BLaER1 treated with 17β-estradiol and CSF1 and Interleukin-3, amounts not matched to agents 10 nM and 100 nM (cell line): ENCODE results near the gene PRR20D.

Experiments
- H3K27ac ChIP-seq, 11 experiments: shearing (Covaris generic); formaldehyde crosslinking; 2 replicates each; pipeline ENCODE4 v1.8.1; 2022
- H3K27me3 ChIP-seq, 11 experiments: shearing (Covaris generic); formaldehyde crosslinking; 2 replicates each; pipeline ENCODE4 v1.8.1; 2022
- H3K36me3 ChIP-seq, 11 experiments: shearing (Covaris generic); formaldehyde crosslinking; 2 replicates each; pipeline ENCODE4 v1.8.1; 2022
- H3K4me1 ChIP-seq, 10 experiments: shearing (Covaris generic); formaldehyde crosslinking; 2 replicates each; pipeline ENCODE4 v1.8.1; 2022
- H3K4me2 ChIP-seq, 11 experiments: shearing (Covaris generic); formaldehyde crosslinking; 2 replicates each; pipeline ENCODE4 v1.8.1; 2022
- H3K4me3 ChIP-seq, 10 experiments: shearing (Covaris generic); formaldehyde crosslinking; 2 replicates each; pipeline ENCODE4 v1.8.1; 2022
- H3K9ac ChIP-seq, 11 experiments: shearing (Covaris generic); formaldehyde crosslinking; 2 replicates each; pipeline ENCODE4 v1.8.1; 2022
- H3K9me3 ChIP-seq, 11 experiments: shearing (Covaris generic); formaldehyde crosslinking; replicated peaks in 1 of 11; 2 replicates each; pipeline ENCODE4 v1.8.1; 2022
- H4K20me1 ChIP-seq, 11 experiments: shearing (Covaris generic); formaldehyde crosslinking; 2 replicates each; pipeline ENCODE4 v1.8.1; 2022
- Cebpa-rat ChIP-seq, 11 experiments: shearing (Covaris generic); IDR thresholded peaks; 2 replicates each; pipeline ENCODE4 v1.8.1; 2022

The PRR20D gene

DNA sequence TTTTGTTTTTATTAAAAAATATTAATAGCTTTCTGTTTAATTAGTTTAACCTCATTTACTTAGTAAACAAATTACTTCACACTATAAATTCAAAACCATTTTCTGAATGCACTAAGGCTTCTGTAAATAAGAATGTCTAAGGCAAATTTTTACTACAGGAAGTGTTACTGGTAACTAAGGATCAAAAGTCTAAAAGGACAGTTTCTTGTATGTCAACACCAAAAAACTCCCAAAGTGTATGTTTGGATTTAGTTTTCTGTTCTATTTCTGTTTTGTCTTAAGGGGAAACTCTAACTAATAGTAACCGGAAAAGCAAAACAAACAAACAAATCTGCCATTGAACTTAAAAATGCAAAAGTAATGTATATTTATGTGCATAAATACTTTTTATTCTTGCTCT is 31.2 kb downstream of the PRR20D start:
- Histone ChIP-seq H3K27ac (no peak overlapping the region), H3K9me3 (no peaks in the 10 kb centered on the region), H3K27me3 (no peaks in the 10 kb centered on the region), H3K4me1 (no peaks in the 10 kb centered on the region), H4K20me1 (no peaks in the 10 kb centered on the region), H3K36me3 (no peaks in the 10 kb centered on the region), H3K4me2 (no peak overlapping the region), H3K9ac (no peak overlapping the region), H3K4me3 (no peak overlapping the region)
- no peak for TF ChIP-seq Cebpa-rat (IDR thresholded peaks at IDR 0.05)

DNA sequence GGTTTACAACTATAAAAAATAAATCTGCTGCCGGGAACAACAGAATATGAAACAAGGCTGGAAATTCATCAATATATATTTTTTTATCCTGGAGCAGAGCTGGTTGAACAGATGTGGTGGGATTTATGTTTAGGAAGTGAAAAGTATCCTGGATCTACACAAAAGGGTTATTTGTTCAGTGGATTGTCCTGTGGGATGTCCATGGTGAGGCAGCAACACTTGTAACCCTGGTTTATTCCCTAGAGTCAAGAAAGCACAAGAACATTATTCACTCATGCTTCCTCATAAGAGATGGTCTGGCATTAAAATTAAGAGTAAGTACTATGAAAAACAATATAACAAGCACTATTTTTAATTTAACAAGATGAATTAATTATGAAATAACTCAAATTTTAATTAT is 52.6 kb downstream of the PRR20D start:
- no peaks in the 10 kb centered on the region for H3K9me3 ChIP-seq
- H3K27me3 ChIP-seq: no peaks in the 10 kb centered on the region
- TF ChIP-seq Cebpa-rat (IDR thresholded peaks at IDR 0.05): no peak
- H3K4me2 ChIP-seq: no peak overlapping the region
- H3K27ac ChIP-seq: no peak overlapping the region
- no peak overlapping the region for H3K9ac ChIP-seq
- no peaks in the 10 kb centered on the region for H3K4me1 ChIP-seq
- no peaks in the 10 kb centered on the region for H3K36me3 ChIP-seq
- no peaks in the 10 kb centered on the region for H4K20me1 ChIP-seq
- H3K4me3 ChIP-seq: no peak overlapping the region
